HEK293 (cell line): ENCODE data around the gene PTGR1.

Experiments
- CTCF ChIA-PET: fragments of 350-600 bp; formaldehyde crosslinking; extraction: SDS; loops from one replicate; lab custom pipeline; 2021; ENCODE audit warnings: antibody characterized with exemption; lab: Yijun Ruan, JAX
- POLR2A ChIA-PET: fragments of 300-600 bp; formaldehyde crosslinking; extraction: SDS; loops from one replicate; lab custom pipeline; 2020; ENCODE audit warnings: antibody characterized with exemption, inconsistent platforms; lab: Yijun Ruan, JAX
- H3K27ac ChIP-seq: fragments of 200-500 bp; sonication (Bioruptor generic); 2 replicates; pipeline ENCODE4 v1.5.1; 2014; ENCODE audit warnings: low read depth, low read length, control low read depth, inconsistent platforms; ENCODE audit errors: extremely low read depth
- H3K36me3 ChIP-seq, 2 experiments: fragments of 200-500 bp in 1 of 2; sonication (Bioruptor generic) in 1 of 2; 1 replicate in 1 of 2; 2 replicates in 1 of 2; pipeline ENCODE4 v1.5.1; 2014 to 2017; ENCODE audit warnings: inconsistent platforms in 2 of 2, low read length in 2 of 2; ENCODE audit not compliant: control insufficient read depth in 2 of 2, insufficient read depth in 1 of 2
- H3K4me1 ChIP-seq: fragments of 200-500 bp; sonication (Bioruptor generic); 2 replicates; pipeline ENCODE4 v1.5.1; 2014; ENCODE audit warnings: mild to moderate bottlenecking, low read length, inconsistent platforms; ENCODE audit not compliant: control insufficient read depth, insufficient read depth
- H3K4me3 ChIP-seq: 2 replicates; pipeline ENCODE4 v1.5.1; 2011; ENCODE audit warnings: low read depth, mild to moderate bottlenecking, control low read depth, low read length, moderate library complexity
- H3K9me3 ChIP-seq: fragments of 200-500 bp; sonication (Bioruptor generic); 2 replicates; pipeline ENCODE4 v1.5.1; 2014; ENCODE audit warnings: low read depth, low read length, inconsistent platforms; ENCODE audit not compliant: control insufficient read depth, insufficient read depth
- EGR2 ChIP-seq: fragments of 450-650 bp; formaldehyde crosslinking; IDR thresholded peaks from 2 replicates; pipeline ENCODE4 v1.5.1; 2016; ENCODE audit warnings: low read depth, missing biosample characterization, missing genetic modification characterization
- IKZF3 ChIP-seq: fragments of 450-650 bp; IDR thresholded peaks from 2 replicates; pipeline ENCODE4 v1.5.0; 2018; ENCODE audit warnings: missing biosample characterization, mild to moderate bottlenecking, missing genetic modification characterization, moderate library complexity
- KLF8 ChIP-seq: fragments of 450-650 bp; formaldehyde crosslinking; IDR thresholded peaks from 2 replicates; pipeline ENCODE4 v1.5.1; 2016; ENCODE audit warnings: missing biosample characterization, missing genetic modification characterization
- KLF9 ChIP-seq: fragments of 450-650 bp; formaldehyde crosslinking; IDR thresholded peaks from 2 replicates; pipeline ENCODE4 v1.5.1; 2016; ENCODE audit warnings: missing biosample characterization, missing genetic modification characterization, low read depth
- SP2 ChIP-seq: fragments of 450-650 bp; formaldehyde crosslinking; IDR thresholded peaks from 2 replicates; pipeline ENCODE4 v1.5.1; 2016; ENCODE audit warnings: missing biosample characterization, missing genetic modification characterization
- ZBTB20 ChIP-seq: fragments of 450-650 bp; formaldehyde crosslinking; IDR thresholded peaks from 2 replicates; pipeline ENCODE4 v1.5.1; 2016; ENCODE audit warnings: missing biosample characterization, missing genetic modification characterization
- ZBTB21 ChIP-seq: fragments of 450-650 bp; formaldehyde crosslinking; IDR thresholded peaks from 2 replicates; pipeline ENCODE4 v1.5.1; 2017; ENCODE audit warnings: missing biosample characterization, missing genetic modification characterization
- ZBTB8A ChIP-seq: fragments of 450-650 bp; formaldehyde crosslinking; IDR thresholded peaks from 2 replicates; pipeline ENCODE4 v1.5.1; 2016; ENCODE audit warnings: missing biosample characterization, missing genetic modification characterization
- ZFHX2 ChIP-seq: fragments of 450-650 bp; formaldehyde crosslinking; conservative IDR thresholded peaks from 2 replicates; pipeline ENCODE4 v1.5.1; 2016; ENCODE audit warnings: missing biosample characterization, missing genetic modification characterization
- ZNF132 ChIP-seq: fragments of 450-650 bp; formaldehyde crosslinking; IDR thresholded peaks from 2 replicates; pipeline ENCODE4 v1.5.1; 2017; ENCODE audit warnings: missing biosample characterization, missing genetic modification characterization, borderline replicate concordance
- ZNF138 ChIP-seq: fragments of 450-650 bp; formaldehyde crosslinking; IDR thresholded peaks from 2 replicates; pipeline ENCODE4 v1.5.1; 2016; ENCODE audit warnings: missing biosample characterization, missing genetic modification characterization, borderline replicate concordance
- ZNF155 ChIP-seq: fragments of 450-650 bp; formaldehyde crosslinking; IDR thresholded peaks from 2 replicates; pipeline ENCODE4 v1.5.1; 2016; ENCODE audit warnings: missing biosample characterization, missing genetic modification characterization
- ZNF169 ChIP-seq: fragments of 450-650 bp; formaldehyde crosslinking; IDR thresholded peaks from 2 replicates; pipeline ENCODE4 v1.5.1; 2016; ENCODE audit warnings: missing biosample characterization, missing genetic modification characterization
- ZNF174 ChIP-seq: fragments of 450-650 bp; formaldehyde crosslinking; IDR thresholded peaks from 2 replicates; pipeline ENCODE4 v1.5.0; 2017; ENCODE audit warnings: missing biosample characterization, mild to moderate bottlenecking, missing genetic modification characterization
- ZNF2 ChIP-seq: fragments of 450-650 bp; formaldehyde crosslinking; IDR thresholded peaks from 2 replicates; pipeline ENCODE4 v1.5.1; 2016; ENCODE audit warnings: missing biosample characterization, missing genetic modification characterization
- ZNF335 ChIP-seq: fragments of 450-650 bp; formaldehyde crosslinking; conservative IDR thresholded peaks from 2 replicates; pipeline ENCODE4 v1.5.1; 2016; ENCODE audit warnings: missing biosample characterization, missing genetic modification characterization
- ZNF341 ChIP-seq: fragments of 450-650 bp; formaldehyde crosslinking; IDR thresholded peaks from 2 replicates; pipeline ENCODE4; 2016; ENCODE audit warnings: low read depth, missing biosample characterization, missing genetic modification characterization
- ZNF366 ChIP-seq: fragments of 450-650 bp; formaldehyde crosslinking; conservative IDR thresholded peaks from 2 replicates; pipeline ENCODE4 v1.5.1; 2016; ENCODE audit warnings: missing biosample characterization, missing genetic modification characterization
- ZNF585B ChIP-seq: fragments of 450-650 bp; formaldehyde crosslinking; IDR thresholded peaks from 2 replicates; pipeline ENCODE4 v1.5.1; 2016; ENCODE audit warnings: missing biosample characterization, missing genetic modification characterization
- ZNF621 ChIP-seq: fragments of 450-650 bp; formaldehyde crosslinking; IDR thresholded peaks from 2 replicates; pipeline ENCODE4 v1.5.1; 2017; ENCODE audit warnings: missing biosample characterization, missing genetic modification characterization
- ZNF76 ChIP-seq: fragments of 450-650 bp; formaldehyde crosslinking; IDR thresholded peaks from 2 replicates; pipeline ENCODE4; 2016; ENCODE audit warnings: low read depth, missing biosample characterization, missing genetic modification characterization, borderline replicate concordance
- ZSCAN30 ChIP-seq: fragments of 450-650 bp; IDR thresholded peaks from 2 replicates; pipeline ENCODE4 v1.5.1; 2018; ENCODE audit warnings: missing biosample characterization, mild to moderate bottlenecking, missing genetic modification characterization, moderate library complexity
- TF ChIP-seq, protein P1 (sequence below): fragments of 450-650 bp; formaldehyde crosslinking; optimal IDR thresholded peaks from 2 replicates; pipeline ENCODE3; 2016; ENCODE audit warnings: missing biosample characterization, mild to moderate bottlenecking, missing genetic modification characterization
- TF ChIP-seq, protein P2 (sequence below): fragments of 450-650 bp; formaldehyde crosslinking; IDR thresholded peaks from 2 replicates; pipeline ENCODE4 v1.5.1; 2017; ENCODE audit warnings: missing biosample characterization, missing genetic modification characterization
- TF ChIP-seq, protein P3 (sequence below): fragments of 450-650 bp; formaldehyde crosslinking; IDR thresholded peaks from 2 replicates; pipeline ENCODE4 v1.5.1; 2016; ENCODE audit warnings: missing biosample characterization, missing genetic modification characterization, low read depth

Gene PTGR1

DNA sequence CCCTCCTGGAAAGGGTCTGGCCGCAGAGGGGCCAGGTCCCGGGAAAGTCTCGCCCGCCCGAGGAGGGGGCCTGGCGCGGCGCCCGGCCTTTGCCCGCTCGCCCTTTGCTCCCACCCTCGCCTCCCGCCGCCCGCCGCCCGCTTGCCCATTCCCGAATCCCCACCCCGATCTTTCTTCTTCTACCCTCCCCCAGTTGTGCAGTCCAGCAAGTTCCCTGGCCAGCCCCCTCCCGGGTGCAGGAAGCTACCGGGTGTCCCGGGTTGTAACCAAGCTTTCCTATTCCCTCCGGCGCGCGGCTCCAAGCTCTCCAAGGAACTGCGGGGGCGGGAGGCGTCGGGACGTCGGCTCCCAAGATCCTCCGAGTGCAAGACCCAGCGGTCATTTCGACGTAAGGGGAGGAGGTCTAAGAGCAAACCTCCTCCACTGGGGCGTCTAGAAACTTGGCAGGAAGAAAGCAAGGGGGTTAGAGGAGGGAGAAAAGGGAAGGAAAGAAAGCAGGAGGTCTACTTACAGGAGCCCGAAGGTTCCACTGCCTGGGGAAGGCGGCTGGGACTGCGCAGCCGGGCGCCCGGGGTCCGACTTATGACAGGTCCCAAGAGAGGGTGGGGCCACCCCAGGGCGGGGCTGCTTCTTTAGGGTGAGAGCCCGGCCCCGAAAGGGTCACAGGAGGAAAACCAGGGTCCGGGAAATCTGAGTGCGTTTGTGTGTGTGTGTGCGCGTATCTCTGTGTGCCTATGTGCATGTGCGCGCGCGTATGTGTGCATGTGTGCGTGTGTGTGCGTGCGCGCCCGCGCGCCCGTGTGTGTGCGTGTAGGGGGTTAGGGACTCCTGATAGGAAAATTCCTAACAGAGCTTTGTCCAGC lies at the start of gene PTGR1:
Gene PTGR1, minus strand, starts transcription at position 556 of the 863 bp plus-strand sequence. CDS start 2,225 bp downstream, outside the sequence.
- no peak for TF ChIP-seq ZNF174
- peak; percentile 25; the same call in 1 of the 2 replicates for TF ChIP-seq ZNF366
- TF ChIP-seq ZNF76 (tag by site-specific recombination) = peak; percentile 74
- peak; percentile 82 for TF ChIP-seq ZNF335 (tag by site-specific recombination)
- TF ChIP-seq EGR2 (tag by site-specific recombination) = 0 out of 2 replicates have a peak, but pooled peaks have one; percentile 29
- TF ChIP-seq KLF8 (tag by site-specific recombination) = no peak
- TF ChIP-seq ZNF169 (tag by site-specific recombination) = no peak
- TF ChIP-seq KLF9 (tag by site-specific recombination) = no peak
- peak; percentile 60; the same call in 1 of the 2 replicates for TF ChIP-seq ZNF341 (tag by site-specific recombination)
- TF ChIP-seq ZNF585B (tag by site-specific recombination) = no peak
- TF ChIP-seq SP2 = peak; percentile 73
- TF ChIP-seq ZBTB20 (tag by site-specific recombination) = peak; percentile 47; the same call in 1 of the 2 replicates
- peak; percentile 63 for TF ChIP-seq ZFHX2 (tag by site-specific recombination)
- TF ChIP-seq ZBTB8A = peak; percentile 41; the same call in 1 of the 2 replicates
- no peak for TF ChIP-seq ZNF155
- TF ChIP-seq IKZF3 (tag by site-specific recombination) = peak; percentile 82
- no peak for TF ChIP-seq ZNF2
- no peak for TF ChIP-seq ZNF621 (tag by site-specific recombination)
- TF ChIP-seq, protein P1, sequence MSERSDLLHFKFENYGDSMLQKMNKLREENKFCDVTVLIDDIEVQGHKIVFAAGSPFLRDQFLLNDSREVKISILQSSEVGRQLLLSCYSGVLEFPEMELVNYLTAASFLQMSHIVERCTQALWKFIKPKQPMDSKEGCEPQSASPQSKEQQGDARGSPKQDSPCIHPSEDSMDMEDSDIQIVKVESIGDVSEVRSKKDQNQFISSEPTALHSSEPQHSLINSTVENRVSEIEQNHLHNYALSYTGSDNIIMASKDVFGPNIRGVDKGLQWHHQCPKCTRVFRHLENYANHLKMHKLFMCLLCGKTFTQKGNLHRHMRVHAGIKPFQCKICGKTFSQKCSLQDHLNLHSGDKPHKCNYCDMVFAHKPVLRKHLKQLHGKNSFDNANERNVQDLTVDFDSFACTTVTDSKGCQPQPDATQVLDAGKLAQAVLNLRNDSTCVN (tag by site-specific recombination) = peak; percentile 39
- TF ChIP-seq, protein P2, sequence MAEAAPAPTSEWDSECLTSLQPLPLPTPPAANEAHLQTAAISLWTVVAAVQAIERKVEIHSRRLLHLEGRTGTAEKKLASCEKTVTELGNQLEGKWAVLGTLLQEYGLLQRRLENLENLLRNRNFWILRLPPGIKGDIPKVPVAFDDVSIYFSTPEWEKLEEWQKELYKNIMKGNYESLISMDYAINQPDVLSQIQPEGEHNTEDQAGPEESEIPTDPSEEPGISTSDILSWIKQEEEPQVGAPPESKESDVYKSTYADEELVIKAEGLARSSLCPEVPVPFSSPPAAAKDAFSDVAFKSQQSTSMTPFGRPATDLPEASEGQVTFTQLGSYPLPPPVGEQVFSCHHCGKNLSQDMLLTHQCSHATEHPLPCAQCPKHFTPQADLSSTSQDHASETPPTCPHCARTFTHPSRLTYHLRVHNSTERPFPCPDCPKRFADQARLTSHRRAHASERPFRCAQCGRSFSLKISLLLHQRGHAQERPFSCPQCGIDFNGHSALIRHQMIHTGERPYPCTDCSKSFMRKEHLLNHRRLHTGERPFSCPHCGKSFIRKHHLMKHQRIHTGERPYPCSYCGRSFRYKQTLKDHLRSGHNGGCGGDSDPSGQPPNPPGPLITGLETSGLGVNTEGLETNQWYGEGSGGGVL = peak; percentile 18; the same call in 1 of the 2 replicates
- no peak for TF ChIP-seq ZBTB21
- no peak for TF ChIP-seq ZSCAN30 (tag by site-specific recombination)
- ChIA-PET POLR2A (interaction anchor here (0.6 to 2.0 kb wide), 8 partner anchors 11 to 454 kb away, joined by 3 to 15 read pairs (median 4); partner anchors contain the start of genes DNAJC25 and GNG10), CTCF (interaction anchor here (0.9 to 2.0 kb wide), 10 partner anchors 9 to 160 kb away, joined by 3 to 18 read pairs (median 4); no protein-coding TSS in a partner anchor)
- Histone ChIP-seq H3K4me1 (peaks cover 5% of the 10 kb centered on the region; the same call in 1 of the 2 replicates), H3K36me3 (peaks cover 0 to 18% of the 10 kb centered on the region in 2 experiments; a peak in 2 of 3 replicates), H3K9me3 (no peaks in the 10 kb centered on the region), H3K4me3 (peak within 1 kb of the TSS; percentile 61), H3K27ac (no peak within 1 kb of the TSS; the same call in 1 of the 2 replicates)

DNA sequence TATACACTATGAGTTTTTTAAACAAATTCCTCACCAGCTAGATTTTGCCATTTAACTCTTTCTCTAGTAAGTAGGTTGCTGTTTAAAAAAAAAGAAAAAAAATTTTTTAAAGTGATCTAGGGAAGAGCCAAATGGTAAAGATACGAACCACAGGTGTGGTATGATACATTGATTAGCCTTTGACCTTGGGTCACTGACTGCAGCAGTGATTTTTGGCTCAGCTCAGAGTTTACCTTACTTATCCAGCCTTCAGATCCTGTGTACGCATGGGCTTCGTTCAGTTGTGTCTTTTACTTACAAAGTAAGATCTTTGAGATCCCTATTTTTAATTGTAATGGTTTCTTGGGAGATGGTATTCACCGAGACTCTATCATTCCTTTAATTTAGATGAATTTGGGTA lies 49.6 kb upstream of the PTGR1 start:
- H3K9me3 ChIP-seq = no peaks in the 10 kb centered on the region
- TF ChIP-seq KLF8 (tag by site-specific recombination) (no peak), EGR2 (tag by site-specific recombination) (no peak), ZNF132 (tag by site-specific recombination) (no peak), ZNF138 (no peak)
- TF ChIP-seq, protein P3, sequence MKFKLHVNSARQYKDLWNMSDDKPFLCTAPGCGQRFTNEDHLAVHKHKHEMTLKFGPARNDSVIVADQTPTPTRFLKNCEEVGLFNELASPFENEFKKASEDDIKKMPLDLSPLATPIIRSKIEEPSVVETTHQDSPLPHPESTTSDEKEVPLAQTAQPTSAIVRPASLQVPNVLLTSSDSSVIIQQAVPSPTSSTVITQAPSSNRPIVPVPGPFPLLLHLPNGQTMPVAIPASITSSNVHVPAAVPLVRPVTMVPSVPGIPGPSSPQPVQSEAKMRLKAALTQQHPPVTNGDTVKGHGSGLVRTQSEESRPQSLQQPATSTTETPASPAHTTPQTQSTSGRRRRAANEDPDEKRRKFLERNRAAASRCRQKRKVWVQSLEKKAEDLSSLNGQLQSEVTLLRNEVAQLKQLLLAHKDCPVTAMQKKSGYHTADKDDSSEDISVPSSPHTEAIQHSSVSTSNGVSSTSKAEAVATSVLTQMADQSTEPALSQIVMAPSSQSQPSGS = no peak
- H3K27ac ChIP-seq = no peak overlapping the region
- CTCF ChIA-PET = interaction anchor here (0.8 kb wide), 1 partner anchor 42 kb away, joined by 3 read pairs; no protein-coding TSS in a partner anchor
- POLR2A ChIA-PET = interaction anchor here (0.8 to 1.7 kb wide), 2 partner anchors 13 to 18 kb away, joined by 3 to 7 read pairs; partner anchors contain the start of genes DNAJC25 and GNG10
- H3K4me1 ChIP-seq = no peaks in the 10 kb centered on the region
- peaks cover 18 to 50% of the 10 kb centered on the region in 2 experiments for H3K36me3 ChIP-seq
- H3K4me3 ChIP-seq = no peak overlapping the region
